OCI-LY3 (cell line): ENCODE results near the gene GSTO2.

Experiments
- CTCF ChIP-seq: fragments of 200-600, 300-600 bp; sonication (generic); IDR thresholded peaks from 2 replicates; pipeline ENCODE4 v1.5.1; 2014; ENCODE audit warnings: antibody characterized with exemption, low read length, low read depth
- EZH2phosphoT487 ChIP-seq: fragments of 200-600 bp; shearing (Covaris generic); IDR thresholded peaks from 2 replicates; pipeline ENCODE4 v1.6.1; 2018; ENCODE audit warnings: antibody characterized with exemption, mixed run types, low read depth

- TF ChIP-seq CTCF, result no peak
- no peak for TF ChIP-seq EZH2phosphoT487
These were observed 625 bp upstream of the GSTO2 start for GRCh38 chr10:104268405-104268712.
